HK-2 (cell line): ENCODE data around the gene SLC25A26.

Experiments used
- DNase-seq: peaks from one replicate; pipeline ENCODE4 v3.0.0-alpha.2; 2018; ENCODE audit not compliant: unreplicated experiment

SLC25A26 gene

GRCh38 chr3:66322436-66322835 lies 101.6 kb downstream of the SLC25A26 start:
- no peak for DNase-seq

- no peak for DNase-seq
Observed at GRCh38 chr3:66326340-66326739, 105.5 kb downstream of the SLC25A26 start.

GRCh38 chr3:66335671-66336070 lies 114.9 kb downstream of the SLC25A26 start:
- no peak for DNase-seq

GRCh38 chr3:66336333-66336766 lies 115.5 kb downstream of the SLC25A26 start:
- no peak for DNase-seq

- DNase-seq: no peak
Observed at GRCh38 chr3:66338927-66339326, 118.1 kb downstream of the SLC25A26 start.

GRCh38 chr3:66342717-66343356 lies 122.0 kb downstream of the SLC25A26 start:
- no peak for DNase-seq

- no peak for DNase-seq
Observed at GRCh38 chr3:66344391-66344811, 123.6 kb downstream of the SLC25A26 start.

GRCh38 chr3:66344848-66345578 lies 124.2 kb downstream of the SLC25A26 start:
- DNase-seq: no peak

- no peak for DNase-seq
Observed at GRCh38 chr3:66348704-66349103, 127.9 kb downstream of the SLC25A26 start.

- DNase-seq: no peak
Observed at GRCh38 chr3:66350601-66351000, 129.8 kb downstream of the SLC25A26 start.

- DNase-seq: no peak
Observed at GRCh38 chr3:66353039-66353438, 132.2 kb downstream of the SLC25A26 start.

GRCh38 chr3:66353530-66353929 lies 132.7 kb downstream of the SLC25A26 start:
- no peak for DNase-seq

GRCh38 chr3:66354001-66354400 lies 133.2 kb downstream of the SLC25A26 start:
- DNase-seq: no peak

GRCh38 chr3:66355394-66355793 lies 134.6 kb downstream of the SLC25A26 start:
- DNase-seq: no peak

GRCh38 chr3:66355997-66356396 lies 135.2 kb downstream of the SLC25A26 start:
- DNase-seq: no peak

GRCh38 chr3:66361356-66361755 lies 140.6 kb downstream of the SLC25A26 start:
- no peak for DNase-seq

GRCh38 chr3:66362541-66362941 lies 141.7 kb downstream of the SLC25A26 start:
- no peak for DNase-seq

GRCh38 chr3:66363148-66363547 lies 142.3 kb downstream of the SLC25A26 start:
- DNase-seq: no peak

GRCh38 chr3:66365080-66365479 lies 144.3 kb downstream of the SLC25A26 start:
- no peak for DNase-seq

- DNase-seq: no peak
Observed at GRCh38 chr3:66366747-66367146, 145.9 kb downstream of the SLC25A26 start.

- DNase-seq: no peak
Observed at GRCh38 chr3:66367979-66368378, 147.2 kb downstream of the SLC25A26 start.

GRCh38 chr3:66370179-66370578 lies 149.4 kb downstream of the SLC25A26 start:
- DNase-seq: no peak

GRCh38 chr3:66371432-66371831 lies 150.6 kb downstream of the SLC25A26 start:
- DNase-seq: no peak
